Spleen (tissue), 7 donors: Measurements from ENCODE around the gene ARFIP1.

Experiments
- CTCF ChIP-seq, 11 experiments: fragments of 200-600 bp in 7 of 11; fragments of 450-650 bp in 4 of 11; sonication (generic) in 4 of 11; IDR thresholded peaks in 8 of 11; conservative IDR thresholded peaks in 3 of 11; 1 replicate in 7 of 11; 2 replicates in 4 of 11; pipeline versions ENCODE4 v1.4.0 to v1.8.0; 2016 to 2021; ENCODE audit warnings: antibody characterized with exemption in 11 of 11, inconsistent platforms in 4 of 11, mild to moderate bottlenecking in 1 of 11
- POLR2A ChIP-seq, 3 donors: fragments of 450-650 bp; IDR thresholded peaks; one replicate each; pipeline ENCODE4 v1.5.1; 2017; ENCODE audit warnings: antibody characterized with exemption in 3 of 3, mild to moderate bottlenecking in 1 of 3
- POLR2AphosphoS5 ChIP-seq, 3 donors: sonication (generic); formaldehyde crosslinking; IDR thresholded peaks; one replicate each; pipeline ENCODE4 v1.5.1; 2017; ENCODE audit warnings: antibody characterized with exemption in 3 of 3
- donor health status: DM: no; HTN: no; CAD: no; lungs with moderate emphysema.
- donor health status: DM: no; HTN: no; CAD: no.
- donor health status: DM: no; HTN: no; CAD: no.

- TF ChIP-seq CTCF (IDR thresholded peaks at IDR 0.05 in 8 of 11, conservative IDR thresholded peaks at IDR 0.05 in 3 of 11) (peak in 2 of 11 experiments; percentile 4 to 10), POLR2A (IDR thresholded peaks at IDR 0.05) (no peak), POLR2AphosphoS5 (IDR thresholded peaks at IDR 0.05) (peak in 2 of 3 donors; percentile 27 to 53)
Observed at GRCh38 chr4:152935631-152936445, 156.1 kb downstream of the ARFIP1 start, which contains the start of gene FHDC1.
